Activated gamma-delta T cell treated with anti-CD3 and anti-CD28 coated beads, Interleukin-2, amount 50 U/mL, for 16 hours (primary cell): ENCODE measurements around the gene SNX9.
"Not testable (repeated sequence)": the region's sequence is repeated elsewhere in the genome, so short reads cannot be mapped to it uniquely, and the experiment has no call there.

ENCODE experiments used
- DNase-seq: peaks from one replicate; pipeline ENCODE4 v3.0.0-alpha.2; 2020; ENCODE audit warnings: low read depth

Gene SNX9

DNA sequence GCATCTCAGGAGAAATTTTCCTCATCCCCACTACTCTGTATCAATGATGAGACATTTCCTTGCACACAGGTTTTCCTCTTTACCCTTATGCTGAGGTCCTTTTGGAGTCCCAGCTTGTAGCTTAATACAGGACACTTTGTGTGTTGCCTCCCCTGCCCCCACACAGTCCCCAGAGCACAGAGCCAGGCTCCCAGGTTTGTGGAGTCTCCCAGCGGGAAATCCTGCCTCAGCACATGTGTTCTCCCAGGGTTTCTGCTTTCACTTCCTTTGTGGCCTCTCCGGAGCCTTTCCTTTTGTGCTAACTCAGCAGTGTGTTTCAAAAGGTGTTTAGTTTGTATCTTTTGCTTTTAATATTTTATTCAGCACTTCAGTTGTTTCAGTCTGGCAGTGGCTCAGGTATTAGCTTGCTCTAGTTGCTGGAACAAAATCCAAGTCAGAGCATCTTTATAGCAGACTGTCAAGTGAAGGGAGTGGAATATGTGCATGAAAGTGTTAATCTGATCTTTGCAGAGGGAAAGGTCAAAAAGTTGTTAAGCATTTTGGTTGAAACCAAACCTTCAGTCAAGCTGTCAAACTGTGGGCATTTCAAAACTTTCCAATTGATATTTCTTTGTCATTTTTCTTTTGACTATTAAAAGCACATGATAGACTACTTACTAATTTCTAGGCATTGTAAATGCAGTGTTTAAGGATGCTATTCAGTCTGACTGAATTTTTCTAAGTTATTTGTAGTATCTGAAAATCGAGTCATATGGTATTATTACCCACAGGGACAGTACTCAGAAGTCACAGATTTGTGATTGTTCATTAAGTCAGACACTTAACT lies 8.6 kb downstream of the SNX9 start:
- DNase-seq, result no peak

DNA sequence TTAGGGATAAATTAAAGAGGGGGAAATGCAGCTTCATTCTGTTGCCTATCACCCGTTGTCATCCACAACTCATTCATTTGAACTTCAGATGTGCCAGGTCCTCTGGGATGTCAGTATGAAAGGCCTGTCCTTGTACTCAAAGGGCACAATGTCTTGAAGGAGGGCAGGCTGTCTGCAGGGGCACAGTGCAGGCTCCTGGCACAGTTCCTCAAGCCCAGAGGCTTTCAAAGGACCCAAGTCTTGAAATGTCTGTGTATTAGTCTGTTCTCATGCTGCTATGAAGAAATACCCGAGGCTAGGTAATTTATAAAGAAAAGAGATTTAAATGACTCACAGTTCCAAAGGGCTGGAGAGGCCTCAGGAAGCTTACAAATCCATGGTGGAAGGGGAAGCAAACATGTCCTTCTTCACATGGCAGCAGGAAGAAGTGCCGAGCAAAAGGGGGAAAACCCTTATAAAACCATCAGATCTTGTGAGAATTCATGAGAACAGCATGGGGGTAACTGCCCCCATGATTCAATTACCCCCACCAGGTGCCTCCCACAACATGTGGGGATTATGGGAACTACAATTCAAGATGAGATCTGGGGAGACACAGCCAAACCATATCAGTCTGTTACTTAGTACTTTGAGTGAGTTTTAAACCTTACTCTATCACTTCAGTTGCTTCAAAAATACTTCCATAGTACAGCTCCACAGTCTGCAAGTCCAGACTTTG lies 9.4 kb downstream of the SNX9 start:
- DNase-seq, result no peak

DNA sequence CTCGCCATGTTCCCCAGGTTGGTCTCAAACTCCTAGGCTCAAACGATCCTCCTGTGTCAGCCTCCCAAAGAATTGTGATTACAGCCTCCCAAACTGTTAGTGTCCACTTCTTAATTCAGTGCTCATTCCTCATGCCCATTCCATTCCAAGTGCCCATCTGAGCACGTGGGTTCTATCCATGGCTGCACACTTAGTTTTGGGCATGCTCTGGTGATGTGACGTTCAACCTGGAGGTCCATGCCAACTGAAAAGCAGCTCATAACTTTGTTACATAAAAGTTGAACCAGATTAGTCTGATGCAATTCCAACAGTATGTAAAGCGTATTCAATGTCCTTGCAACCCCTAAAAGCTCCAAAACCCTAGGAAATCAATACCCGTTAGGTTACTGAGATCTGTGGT lies 11.5 kb downstream of the SNX9 start:
- DNase-seq, result no peak

DNA sequence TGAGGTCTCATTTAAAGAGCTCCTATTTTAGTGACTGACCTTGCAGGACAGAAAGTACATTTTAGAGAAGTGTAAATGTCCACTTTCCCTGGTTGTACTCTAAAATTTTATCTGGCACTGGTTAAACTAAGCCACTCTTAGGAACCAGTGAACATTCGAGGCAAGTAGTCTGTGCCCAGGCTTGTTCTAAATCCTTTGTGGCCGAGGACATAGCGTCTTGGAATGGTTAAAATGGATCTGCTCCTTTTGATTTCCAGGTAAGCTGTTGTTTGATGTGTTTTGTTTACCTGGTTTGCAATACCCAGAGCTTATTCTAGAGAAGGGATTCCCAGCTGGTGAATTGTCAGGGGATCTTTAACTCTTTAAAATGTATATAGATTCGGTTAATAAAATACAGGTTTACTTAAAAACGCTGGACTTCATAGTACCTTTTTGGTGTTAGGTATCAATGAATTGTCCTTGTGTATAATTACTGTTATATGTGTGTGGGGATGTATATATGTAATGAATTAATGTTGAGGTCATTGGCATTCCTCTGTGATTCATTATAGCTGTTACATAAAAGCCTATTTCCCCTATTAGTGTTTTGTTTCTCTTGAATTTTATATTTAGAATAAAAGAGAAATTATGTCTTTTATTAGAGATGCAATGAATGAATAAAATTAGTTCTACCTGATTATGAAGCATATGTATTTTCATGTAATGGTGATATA lies 15.8 kb downstream of the SNX9 start:
- DNase-seq, result no peak

DNA sequence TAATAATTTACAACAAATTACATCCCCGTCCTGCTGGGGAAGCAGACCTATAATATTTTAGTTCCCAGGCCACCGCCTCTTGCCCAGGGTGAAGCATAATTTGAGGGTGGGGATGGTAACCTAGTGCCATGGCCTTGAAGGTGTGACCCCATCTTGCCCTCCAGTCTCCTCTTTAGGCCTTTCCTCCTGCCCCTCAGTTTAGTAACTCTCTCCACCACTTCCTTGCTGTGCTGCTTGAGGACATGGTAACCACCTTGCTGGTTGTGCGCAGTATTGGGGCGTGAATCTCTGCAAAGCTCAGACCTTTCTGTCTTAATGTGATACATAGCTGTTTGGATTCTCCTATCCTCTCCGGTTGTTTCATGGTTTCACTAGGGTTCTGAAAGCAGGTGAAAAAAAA lies 16.6 kb downstream of the SNX9 start:
- no peak for DNase-seq

DNA sequence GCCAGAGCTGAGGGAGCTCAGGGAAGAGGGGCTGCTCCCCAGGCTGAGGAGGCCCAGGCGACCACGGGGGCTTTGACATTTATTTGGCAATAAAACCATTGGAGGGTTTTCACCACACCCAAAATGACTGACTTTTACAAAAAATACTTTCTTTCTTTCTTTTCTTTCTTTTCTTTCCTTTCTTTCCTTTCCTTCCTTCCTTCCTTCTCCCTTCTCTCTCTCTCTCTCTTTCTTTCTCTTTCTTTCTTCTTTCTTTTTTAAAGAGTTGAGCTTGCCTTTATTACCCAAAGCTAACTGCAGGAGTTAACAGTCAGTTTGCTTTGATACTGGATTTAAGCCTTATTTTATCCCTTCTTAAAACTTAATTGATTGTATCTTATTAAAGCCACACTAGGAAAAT lies 17.2 kb downstream of the SNX9 start:
- no peak for DNase-seq

DNA sequence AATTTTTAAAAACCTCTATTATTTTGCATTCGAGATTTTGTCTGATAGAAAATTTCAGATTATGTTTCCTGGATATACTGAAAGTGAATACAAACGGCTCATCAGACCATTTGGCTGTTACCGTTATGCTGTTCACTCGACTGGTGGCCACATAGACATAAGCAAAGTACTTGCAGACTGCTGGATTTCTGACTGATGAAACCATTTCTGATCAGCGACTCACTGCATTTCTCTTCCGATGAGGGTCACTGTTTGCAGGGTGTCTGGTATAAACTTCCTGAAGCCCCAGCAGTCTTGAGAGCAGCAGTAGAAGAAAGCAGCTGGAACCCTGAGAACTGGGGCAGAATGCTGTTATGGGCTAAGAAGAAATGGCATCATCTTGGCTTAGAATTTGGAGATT lies 17.7 kb downstream of the SNX9 start:
- no peak for DNase-seq

DNA sequence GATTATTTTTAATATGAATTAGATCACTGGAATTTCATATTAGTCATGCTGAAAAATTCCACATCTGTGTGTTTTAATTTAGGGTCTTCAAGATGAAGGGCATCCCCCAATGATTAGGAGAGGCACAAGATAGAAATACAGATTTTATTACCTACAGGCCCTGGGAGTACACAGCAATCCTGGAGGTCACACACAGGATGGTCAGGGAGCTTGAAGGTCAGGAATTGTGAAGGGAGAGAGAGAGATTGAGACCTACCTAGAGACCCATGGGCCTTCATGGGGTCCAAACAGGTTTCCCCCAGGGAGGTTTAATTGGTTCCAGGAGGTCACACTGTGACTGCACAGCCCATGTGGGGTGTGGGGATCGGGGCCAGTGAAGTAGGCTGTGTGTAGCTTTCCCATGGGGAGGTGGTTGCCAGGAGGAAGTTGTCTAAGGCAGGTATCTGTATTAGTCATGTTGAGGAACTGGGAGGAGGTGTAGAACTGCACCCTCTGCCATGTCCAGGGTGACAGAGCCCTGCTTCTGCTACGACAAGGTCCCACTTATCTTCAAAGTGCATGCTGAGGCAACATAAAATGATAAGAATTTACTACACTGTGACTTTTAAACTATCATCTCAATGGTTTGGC lies 18.3 kb downstream of the SNX9 start:
- DNase-seq, result no peak

DNA sequence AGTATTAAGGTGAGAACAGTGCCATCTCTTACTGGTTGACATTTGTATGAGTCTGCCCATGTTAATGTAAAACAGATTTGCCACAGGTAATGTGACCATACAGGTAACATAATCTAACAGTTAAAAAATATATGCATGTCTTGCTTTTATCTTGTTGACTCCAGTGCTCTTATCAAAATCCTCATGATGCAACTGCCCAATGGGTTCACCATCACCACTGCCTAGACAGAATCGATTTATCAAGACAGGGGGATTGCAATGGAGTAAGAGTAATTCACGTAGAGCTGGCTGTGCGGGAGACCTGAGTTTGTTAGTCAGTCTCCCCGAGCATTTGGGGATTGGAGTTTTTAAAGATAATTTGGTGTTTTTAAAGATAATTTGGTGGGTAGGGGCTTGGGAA lies 19.2 kb downstream of the SNX9 start:
- DNase-seq, result no peak

DNA sequence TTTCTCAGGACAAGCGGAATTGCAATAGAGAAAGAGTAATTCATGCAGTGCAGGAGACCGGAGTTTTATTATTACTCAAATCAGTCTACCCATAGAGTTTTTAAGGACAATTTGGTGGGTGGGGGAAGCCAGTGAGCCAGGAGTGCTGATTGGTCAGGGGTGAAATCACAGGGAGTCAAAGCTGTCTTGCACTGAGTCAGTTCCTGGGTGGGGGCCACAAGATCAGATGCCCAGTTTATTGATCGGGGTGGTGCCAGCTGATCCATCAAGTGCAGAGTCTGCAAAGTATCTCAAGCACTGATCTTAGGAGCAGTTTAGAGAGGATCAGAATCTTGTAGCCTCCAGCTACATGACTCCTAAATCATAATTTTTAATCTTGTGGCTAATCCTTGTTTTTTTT lies 21.1 kb downstream of the SNX9 start:
- DNase-seq, result not testable (repeated sequence)

DNA sequence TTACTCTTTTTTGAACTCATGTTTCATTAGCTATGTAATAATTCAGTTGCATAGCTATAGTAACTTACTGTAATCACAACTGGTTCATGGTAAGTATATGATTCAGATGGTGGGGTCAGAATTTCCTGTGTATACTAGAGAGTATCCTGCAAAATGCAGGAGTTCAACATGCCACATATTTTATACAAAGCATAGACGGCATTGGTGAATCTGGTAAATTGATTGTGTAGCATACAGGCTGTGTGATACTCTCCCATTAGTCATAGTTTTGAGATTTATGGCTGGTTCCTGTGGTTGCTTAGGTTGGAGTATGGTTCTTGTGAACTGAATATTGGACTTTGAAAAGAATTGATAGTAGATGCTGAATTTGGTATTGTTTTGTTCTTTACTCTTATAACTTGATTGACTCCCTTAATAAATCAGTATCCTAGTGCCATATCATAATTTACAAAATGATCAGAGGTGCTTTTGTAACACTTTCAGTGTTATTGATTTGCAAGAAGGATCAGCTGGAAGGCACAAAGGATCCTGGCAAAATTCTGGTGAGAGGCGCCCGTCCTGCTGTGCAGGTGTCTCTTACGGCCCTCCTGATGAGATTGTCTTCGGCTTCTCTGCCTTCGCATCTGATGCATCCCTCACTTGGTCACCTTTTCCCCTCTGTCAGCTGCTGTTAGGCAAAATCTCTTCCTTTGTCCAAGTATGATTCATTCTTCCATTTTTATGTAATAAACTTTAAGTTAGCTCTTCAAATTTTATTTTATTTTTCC lies 22.6 kb downstream of the SNX9 start:
- DNase-seq, result no peak

DNA sequence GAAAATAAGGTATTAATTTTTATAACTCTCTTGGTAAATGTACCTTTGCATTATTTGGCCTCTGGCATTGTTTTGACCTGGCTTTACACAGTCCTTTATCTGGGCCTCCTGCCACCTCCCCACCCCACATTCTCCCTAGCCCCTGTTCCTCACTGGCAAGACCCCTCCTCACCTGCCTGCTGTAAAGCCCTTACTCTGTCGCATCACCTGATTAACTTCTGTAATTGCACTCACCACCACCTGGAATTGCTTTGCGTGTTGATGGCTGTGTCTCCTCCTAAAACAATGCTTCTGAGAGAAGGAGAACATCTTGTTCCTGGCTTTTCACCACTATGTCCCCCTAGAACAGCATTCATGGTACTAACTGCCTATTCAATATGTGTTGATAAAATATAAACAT lies 24.8 kb downstream of the SNX9 start:
- DNase-seq, result no peak

DNA sequence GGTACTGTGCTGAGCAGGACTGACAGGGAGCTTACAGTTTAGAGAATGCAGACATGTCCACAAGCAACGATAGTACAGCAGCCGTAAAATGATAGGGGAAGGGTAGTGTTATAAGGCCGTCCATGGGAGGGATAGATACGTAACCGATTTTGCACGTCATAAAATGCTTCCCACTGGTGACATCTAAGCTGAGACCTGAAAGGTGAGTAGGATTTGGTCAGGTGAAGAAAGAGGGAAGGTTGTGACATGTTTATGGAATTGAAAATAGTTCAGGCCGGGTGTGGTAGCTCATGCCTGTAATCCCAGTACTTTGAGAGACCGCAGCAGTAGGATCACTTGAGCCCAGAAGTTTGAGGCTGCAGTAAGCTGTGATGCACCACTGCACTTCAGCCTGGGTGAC lies 25.6 kb downstream of the SNX9 start:
- no peak for DNase-seq

DNA sequence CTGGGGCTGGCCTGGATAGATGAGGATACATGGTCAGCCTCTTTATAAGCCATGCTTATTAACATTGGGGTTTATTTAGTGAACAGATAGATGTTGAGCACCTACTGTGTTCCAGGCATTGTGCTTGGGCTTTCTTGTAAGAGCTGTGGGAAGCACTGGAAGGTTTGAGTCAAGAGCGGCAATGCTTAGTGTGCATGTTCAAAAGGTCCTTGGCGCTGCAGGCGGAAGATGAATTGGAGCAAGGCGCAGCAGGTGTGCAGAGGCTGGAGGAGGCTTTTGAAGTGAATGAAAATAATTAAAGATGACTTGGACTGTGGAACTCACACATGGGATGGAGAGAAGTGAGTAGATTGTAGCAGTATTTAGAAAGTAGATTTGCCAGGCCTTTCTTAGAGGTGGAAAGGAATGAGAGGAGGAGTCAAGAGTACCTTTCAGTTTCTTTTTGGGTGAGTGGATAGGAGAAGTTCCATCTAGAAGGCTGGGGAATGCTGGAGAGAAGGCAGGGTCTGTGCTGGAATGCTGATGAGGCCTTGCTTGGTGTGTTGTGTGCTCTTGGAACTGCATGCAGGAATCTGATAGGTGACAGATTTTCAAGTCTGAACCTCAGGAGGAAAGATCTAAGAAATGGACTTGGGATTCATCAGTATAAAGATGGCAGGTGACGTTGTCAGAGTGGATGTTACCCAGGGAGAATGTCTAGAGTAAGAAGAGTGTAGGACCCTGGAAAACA lies 26.4 kb downstream of the SNX9 start:
- no peak for DNase-seq

DNA sequence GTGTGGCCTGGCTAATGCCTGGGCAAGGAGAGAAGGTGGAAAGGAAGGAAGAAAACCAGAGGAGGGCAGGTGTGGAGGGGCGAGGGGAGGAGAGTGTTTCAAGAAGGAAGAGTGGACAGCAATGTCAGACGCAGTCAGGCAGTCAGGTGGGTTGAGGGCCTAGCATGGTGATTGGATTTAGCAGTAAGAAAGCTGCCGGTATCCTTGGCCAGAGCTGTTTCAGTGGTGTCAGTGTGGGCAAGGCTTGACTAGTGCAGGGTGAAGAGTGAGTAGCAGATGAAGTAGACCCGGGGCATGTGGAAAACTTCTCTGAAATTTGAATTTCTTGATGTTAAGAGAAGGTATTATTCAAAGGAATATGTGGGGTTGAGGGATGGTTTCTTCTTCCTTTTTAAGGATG lies 27.0 kb downstream of the SNX9 start:
- no peak for DNase-seq

DNA sequence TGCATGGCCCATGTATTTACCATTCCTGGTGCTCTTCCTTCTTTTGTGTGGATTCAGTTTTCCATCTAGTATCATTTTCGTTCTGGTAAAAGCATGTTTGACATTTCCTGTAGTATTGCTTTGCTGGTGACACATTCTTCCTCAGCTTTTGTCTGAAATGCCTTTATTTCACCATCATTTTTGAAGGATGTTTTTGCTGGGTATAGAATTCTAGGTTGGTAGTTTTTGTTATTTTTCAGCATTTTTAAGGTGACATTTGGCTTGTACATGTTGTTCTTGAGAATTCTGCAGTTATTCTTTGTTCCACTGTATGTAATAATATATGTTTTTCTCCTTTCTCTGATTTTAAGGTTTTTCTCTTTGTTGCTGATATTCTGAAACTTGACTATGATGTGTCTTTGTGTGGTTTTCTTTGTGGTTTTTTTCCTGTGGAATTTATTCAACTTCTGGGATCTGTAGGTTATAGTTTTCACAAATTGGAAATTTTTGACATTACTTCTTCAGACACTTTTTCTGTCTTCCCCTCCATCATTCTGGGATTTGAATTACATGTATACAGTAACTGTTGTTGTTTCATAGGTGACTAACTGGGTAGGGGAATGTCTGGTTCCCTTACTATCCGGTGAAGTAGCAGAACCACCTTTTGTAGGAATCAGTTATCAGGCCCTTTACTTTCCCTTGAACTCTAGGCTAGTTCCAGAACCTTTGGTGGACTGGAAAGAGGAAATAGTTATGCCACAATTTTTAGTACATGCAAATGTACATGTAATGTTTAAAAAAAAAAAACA lies 30.2 kb downstream of the SNX9 start:
- DNase-seq, result no peak

DNA sequence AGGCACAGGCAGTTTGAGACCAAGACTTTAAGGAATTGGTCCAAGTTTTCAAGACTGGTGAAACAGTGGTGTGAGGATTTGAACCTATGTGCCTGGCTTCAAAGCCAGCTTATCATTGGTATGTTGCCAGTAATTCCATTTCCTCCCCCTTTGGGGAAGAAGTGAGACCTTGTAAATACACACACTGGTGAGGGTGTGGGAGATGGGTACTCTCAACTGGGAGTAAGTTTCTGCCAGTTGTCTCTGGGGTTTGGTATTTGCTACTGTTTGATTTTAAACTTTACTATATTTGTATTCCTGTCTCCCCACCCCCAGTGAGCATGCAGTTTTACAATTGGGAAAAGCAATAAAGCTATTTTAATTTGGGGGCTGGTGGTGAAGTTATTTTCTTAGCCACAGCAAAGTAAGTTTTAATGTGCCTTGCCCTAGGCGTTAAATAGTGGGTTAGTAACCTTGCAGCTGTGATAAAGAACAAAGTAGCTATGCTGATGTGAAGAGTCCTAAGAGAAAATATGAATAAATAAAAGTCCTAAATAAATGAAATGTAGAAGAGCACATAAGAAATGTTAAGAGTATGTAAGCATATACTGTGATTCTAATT lies 31.0 kb downstream of the SNX9 start:
- DNase-seq, result no peak

DNA sequence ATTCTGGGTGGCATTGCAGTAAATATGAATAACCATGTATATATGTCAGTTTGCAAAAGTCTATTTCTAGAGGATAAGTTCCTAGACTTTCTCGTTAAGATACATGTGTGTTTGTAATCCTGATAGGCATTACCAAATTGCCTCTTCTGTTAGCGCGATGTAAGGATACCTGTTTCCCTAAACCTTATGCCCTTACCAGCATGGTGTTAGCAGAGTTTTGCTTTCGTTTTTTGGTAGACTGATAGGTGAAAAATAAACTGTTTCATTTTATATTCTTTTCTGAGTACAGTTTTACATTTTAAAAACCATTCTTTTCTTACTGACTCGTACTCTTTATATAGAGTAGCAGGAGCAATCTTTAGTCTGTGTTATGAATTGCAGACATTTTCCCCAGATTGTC lies 32.3 kb downstream of the SNX9 start:
- DNase-seq, result no peak

DNA sequence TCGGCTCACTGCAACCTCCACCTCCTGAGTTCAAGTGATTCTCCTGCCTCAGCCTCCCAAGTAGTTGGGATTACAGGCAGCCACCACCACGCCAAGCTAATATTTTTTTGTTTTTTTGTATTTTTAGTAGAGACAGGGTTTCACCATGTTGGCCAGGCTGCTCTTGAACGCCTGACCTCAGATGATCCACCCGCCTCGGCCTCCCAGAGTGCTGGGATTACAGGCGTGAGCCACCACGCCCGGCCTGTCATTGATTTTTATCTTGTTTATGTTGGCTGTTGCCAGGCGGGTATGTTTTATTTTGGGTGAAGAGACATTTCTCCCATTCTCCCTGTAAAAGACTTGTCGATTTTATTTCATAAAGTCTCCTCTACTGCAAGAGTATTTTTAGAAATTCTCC lies 32.8 kb downstream of the SNX9 start:
- DNase-seq, result not testable (repeated sequence)

DNA sequence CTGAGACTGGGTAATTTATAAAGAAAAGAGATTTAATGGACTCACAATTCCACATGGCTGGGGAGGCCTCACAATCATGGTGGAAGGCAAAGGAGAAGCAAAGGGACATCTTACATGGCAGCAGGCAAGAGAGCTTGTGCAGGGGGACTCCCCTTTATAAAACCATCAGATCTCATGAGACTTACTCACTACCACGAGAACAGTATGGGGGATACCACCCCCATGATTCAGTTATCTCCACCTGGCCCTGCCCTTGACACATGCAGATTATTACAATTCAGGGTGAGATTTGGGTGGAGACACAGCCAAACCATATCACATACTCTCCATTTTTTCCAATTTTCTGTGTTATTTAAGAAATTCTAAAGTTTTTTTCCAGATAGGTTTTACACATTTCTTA lies 35.6 kb downstream of the SNX9 start:
- not testable (repeated sequence) for DNase-seq
